ENCODE results near the gene TYROBP. TPM values are rescaled to one million over a fixed set of nuclear protein-coding genes. Genes with fewer than 3 reads are reported as not detected.
"Not testable (repeated sequence)": the region's sequence is repeated elsewhere in the genome, so short reads cannot be mapped to it uniquely, and the experiment has no call there.

TYROBP gene
- total RNA-seq, 1 donor from 2014 or later, result not detected

GRCh38 chr19:35901854-35902661, 6.0 kb downstream of the TYROBP start, which contains the start of gene HCST:
Gene HCST (plus strand): TSS chr19:35902529. CDS start chr19:35902594, 65 bp downstream.
- DNase-seq (ENCODE audit: extremely low read depth, low read depth, low spot score), result no peak

DNA sequence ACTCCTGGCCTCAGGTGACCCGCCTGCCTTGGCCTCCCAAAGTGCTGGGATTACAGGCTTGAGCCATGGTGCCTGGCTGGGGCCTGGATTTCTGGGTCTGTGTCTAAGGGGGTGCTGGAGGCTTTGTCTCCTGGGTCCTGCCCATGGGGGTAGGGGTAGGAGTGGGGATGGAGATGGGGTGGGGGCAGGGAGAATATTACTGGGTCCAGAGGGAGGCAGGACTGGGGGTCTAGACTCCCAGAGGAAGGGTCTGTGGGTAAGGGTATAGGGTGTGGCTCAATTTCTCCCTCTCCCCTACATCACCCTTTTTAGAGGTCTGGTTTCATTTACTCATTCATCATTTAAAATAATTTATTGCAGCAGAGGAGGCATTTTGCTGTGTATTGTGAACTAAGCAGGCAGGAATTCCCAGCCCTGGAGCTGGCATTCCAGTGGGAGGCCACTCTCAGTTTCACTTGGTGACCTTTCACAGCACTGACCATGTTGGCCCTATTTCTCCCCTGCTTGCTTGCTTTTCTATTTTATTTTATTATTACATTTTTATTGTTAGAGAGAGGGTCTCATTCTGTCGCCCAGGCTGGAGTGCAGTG, 6.9 kb downstream of the TYROBP start:
- no peak for DNase-seq (ENCODE audit: extremely low read depth, low read depth, low spot score)

GRCh38 chr19:35899547-35900214, 8.4 kb downstream of the TYROBP start:
- no peak for DNase-seq (ENCODE audit: extremely low read depth, low read depth, low spot score)

GRCh38 chr19:35898499-35898809, 9.6 kb downstream of the TYROBP start:
- no peak for DNase-seq (ENCODE audit: extremely low read depth, low read depth, low spot score)

GRCh38 chr19:35897706-35898451, 10.2 kb downstream of the TYROBP start:
- no peak for DNase-seq (ENCODE audit: extremely low read depth, low read depth, low spot score)

- DNase-seq (ENCODE audit: extremely low read depth, low read depth, low spot score), result no peak
Measured at GRCh38 chr19:35896643-35897040, 11.5 kb downstream of the TYROBP start.

DNA sequence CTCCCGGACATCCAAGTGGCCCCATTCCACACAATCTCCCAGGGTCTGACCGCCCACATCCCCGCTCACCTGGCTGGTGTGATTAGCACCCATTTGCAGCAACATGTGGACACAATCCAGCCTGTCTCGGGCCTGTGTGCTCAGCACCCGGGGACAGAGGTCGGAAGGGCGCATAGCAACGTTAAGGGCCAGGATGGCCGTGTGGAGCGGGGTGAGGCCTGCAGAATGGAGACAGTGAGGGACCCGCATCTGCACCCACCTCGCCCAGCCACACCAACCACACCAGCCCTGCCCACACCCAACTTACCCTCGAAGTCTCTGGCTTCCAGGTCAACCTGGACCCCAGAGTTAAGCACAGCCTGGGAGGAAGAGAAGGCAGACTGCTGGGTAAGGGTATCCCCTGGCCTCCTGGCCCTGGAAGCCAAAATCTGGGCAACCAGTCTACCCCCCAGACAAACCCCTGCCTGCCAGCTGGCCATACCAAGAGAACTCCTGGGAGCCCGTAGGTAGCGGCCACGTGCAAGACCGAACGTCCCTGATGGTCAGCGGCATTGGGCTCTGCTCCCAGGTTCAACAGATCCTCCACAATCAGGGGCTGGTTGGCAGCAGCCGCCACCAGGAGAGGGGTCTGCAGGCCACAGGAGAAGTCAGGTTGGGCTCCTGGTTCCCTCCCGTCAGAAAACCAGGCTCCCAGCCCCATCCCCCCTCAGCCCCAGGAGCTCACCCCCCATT, 12.0 kb downstream of the TYROBP start:
- DNase-seq (ENCODE audit: extremely low read depth, low read depth, low spot score), result no peak

- no peak for DNase-seq (ENCODE audit: extremely low read depth, low read depth, low spot score)
Measured at GRCh38 chr19:35894342-35894741, 13.8 kb downstream of the TYROBP start.

- DNase-seq (ENCODE audit: extremely low read depth, low read depth, low spot score), result not testable (repeated sequence)
Measured at GRCh38 chr19:35891819-35892218, 16.3 kb downstream of the TYROBP start.

GRCh38 chr19:35890113-35890650, 17.9 kb downstream of the TYROBP start:
- no peak for DNase-seq (ENCODE audit: extremely low read depth, low read depth, low spot score)

GRCh38 chr19:35889370-35890112, 18.6 kb downstream of the TYROBP start:
- DNase-seq (ENCODE audit: extremely low read depth, low read depth, low spot score), result no peak

GRCh38 chr19:35888398-35888797, 19.7 kb downstream of the TYROBP start:
- no peak for DNase-seq (ENCODE audit: extremely low read depth, low read depth, low spot score)

DNA sequence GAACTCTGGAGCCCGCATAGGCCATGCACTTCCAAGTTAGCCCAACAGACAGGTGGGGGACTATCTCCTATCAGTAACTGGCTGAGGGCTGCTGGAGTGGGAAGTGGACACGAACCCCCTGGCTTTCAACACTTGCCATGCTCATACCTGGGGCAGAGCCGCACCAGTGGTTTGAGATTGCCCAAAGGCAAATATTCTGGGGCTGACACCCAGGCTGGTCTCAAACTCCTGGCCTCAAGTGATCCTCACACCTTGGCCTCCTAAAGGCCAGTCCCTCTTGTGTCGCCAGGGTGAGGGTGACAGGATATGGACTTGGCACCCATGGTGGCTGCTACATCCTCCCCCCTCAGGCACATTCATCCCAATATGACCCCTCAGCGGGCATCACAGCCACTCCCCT, 20.9 kb downstream of the TYROBP start:
- DNase-seq (ENCODE audit: extremely low read depth, low read depth, low spot score), result no peak

DNA sequence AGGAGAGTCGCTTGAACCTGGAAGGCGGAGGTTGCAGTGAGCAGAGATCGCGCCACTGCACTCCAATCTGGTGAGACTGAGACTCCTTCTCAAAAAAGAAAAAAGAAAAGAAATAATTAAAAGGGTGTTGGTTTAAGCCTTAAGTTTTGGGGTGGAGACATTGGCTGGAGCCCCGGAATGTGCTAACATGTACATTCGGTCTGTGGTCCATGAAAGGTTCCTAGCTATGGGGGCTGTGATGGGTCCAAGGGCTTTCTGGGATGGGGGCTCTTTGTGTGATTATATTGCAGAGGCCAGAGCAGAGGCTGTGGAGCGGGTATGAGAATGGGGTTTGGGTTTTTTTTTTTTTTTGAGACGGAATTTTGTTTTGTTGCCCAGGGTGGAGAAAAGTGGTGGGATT, 22.2 kb downstream of the TYROBP start:
- DNase-seq (ENCODE audit: extremely low read depth, low read depth, low spot score), result no peak

GRCh38 chr19:35885225-35885738, 22.8 kb downstream of the TYROBP start:
- DNase-seq (ENCODE audit: extremely low read depth, low read depth, low spot score), result no peak

DNA sequence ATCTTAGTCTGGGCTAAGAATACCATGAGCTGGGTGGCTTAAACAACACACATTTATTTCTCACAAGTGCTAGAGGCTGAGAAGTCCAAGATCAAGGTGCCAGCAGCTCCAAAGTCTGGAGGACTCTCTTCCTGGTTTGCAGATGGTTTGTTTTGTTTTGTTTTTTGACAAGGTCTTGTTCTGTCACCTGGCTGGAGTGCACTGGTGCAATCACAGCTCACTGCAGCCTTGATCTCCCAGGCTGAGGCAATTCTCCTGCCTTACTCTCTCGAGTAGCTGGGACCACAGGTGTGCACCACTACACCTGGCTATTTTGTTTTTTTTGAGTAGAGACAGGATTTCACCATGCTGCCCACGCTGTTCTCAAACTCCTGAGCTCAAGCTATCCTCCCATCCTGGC, 24.2 kb downstream of the TYROBP start:
- DNase-seq (ENCODE audit: extremely low read depth, low read depth, low spot score), result no peak

- DNase-seq (ENCODE audit: extremely low read depth, low read depth, low spot score), result peak; percentile 51
Measured at GRCh38 chr19:35882114-35882832, 25.8 kb downstream of the TYROBP start.

DNA sequence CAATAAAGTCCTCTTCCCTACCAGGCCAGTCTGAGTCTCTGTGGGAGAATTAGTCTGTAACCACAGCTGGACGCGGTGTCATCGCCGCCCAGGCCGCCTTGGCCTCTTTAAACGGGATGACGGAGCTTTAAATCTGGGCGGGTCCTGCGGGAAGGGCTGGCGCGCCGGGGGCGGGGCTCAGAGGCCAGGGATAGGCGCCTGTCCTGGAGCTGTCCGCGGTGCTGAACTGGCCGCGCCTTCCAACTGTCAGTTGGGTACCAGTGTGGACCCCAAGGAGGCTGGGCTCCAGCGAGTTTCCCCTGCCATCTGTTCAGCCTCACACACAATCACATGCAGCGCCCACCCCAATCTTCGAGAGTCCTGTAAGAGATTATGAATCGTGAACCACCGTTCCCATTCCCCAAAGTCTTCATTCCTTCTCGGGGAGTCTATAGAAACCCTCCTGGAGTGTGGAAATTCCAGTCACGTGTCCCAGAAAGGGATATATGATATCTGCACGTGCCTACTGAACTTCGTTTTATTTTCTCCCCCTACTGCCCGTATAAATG, 28.3 kb downstream of the TYROBP start:
- no peak for DNase-seq (ENCODE audit: extremely low read depth, low read depth, low spot score)

All from glomerular endothelial cell (primary cell).